ENCODE measurements around the gene FFAR2. TPM values are rescaled to one million over a fixed set of nuclear protein-coding genes. Genes with fewer than 3 reads are reported as not detected.
A peak's percentile ranks its signal among the peaks of the same experiment; 100 is the strongest.

The FFAR2 gene
- total RNA-seq, 1 experiment from 2014 or later = not detected

DNA sequence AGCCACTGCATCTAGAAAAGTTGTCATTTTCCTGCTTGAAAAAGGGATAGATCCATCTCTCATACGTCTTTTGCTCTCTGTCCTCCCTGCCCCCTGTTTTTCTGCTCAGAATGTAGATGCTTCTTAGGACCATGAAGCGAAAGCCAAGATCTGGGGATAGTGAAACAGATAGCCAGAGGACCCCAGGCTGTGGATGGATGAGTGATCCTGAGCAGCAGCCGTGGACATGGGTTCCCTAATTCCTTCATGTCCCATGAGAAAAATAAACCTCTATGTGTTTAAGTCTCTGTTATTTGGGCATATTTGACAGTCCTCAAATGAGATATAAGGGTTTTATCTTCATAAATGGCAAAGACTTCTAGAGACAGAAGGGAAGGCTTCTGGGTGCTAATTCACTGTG is 12.2 kb upstream of the FFAR2 start:
- H3K36me3 ChIP-seq (replicated peaks; ENCODE audit: control insufficient read depth, insufficient read depth, low read length) = no peaks in the 10 kb centered on the region
- no peaks in the 10 kb centered on the region for H3K27me3 ChIP-seq (ENCODE audit: control insufficient read depth, insufficient read depth, low read length)
- no peak for DNase-seq
- no peak overlapping the region for H3K4me3 ChIP-seq (ENCODE audit: insufficient read depth, low read depth, low read length)

DNA sequence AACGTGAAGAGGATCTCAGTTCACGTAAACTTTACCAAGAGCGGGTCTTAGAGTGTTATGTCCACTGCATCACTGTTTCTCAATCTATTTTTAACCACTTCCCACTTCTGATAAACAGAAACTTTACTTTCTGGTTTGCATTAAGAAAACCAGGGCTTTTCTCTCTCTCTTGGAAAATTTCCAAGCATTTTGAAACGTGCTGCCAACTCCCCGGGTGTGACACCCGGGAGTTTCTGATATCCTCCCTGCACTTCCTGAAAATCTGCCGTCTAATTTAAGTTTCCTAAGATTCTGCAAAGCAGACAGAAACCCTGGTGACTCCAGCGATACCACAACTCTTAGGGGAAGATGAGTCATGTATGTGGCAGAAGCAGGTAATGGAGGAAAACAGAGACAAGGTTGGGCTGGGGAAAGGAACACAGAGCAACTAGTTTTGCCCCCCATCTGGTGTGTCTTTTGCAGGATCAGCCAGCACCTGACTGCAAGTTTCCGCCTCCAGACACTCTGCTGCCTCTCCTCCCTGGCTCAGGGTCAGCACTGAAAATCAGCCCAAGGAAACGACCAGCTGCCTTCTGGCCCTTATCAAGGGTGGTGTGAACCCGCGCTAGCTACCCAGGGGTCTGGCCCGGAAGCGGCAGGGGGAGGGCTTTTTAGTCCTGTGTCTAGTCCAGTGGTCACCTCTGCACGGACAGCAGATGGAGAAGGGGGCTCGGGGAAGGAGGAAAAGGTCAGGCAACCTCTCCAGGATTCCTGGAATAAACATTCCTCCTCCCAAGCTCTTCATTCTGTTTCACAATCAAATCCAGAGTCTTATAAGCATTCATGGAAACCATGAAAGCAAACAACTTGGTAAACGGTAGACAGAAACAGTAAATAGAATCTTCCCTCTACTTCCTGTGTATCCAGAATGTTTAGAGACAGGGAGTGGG is 11.3 kb upstream of the FFAR2 start:
- Histone ChIP-seq H3K4me3 (ENCODE audit: insufficient read depth, low read depth, low read length) (no peak overlapping the region), H3K36me3 (replicated peaks; ENCODE audit: control insufficient read depth, insufficient read depth, low read length) (no peaks in the 10 kb centered on the region), H3K27me3 (ENCODE audit: control insufficient read depth, insufficient read depth, low read length) (no peaks in the 10 kb centered on the region)
- no peak for DNase-seq

- no peaks in the 10 kb centered on the region for H3K27me3 ChIP-seq (ENCODE audit: control insufficient read depth, insufficient read depth, low read length)
- DNase-seq = no peak
- H3K4me3 ChIP-seq (ENCODE audit: insufficient read depth, low read depth, low read length) = no peak overlapping the region
- H3K36me3 ChIP-seq (replicated peaks; ENCODE audit: control insufficient read depth, insufficient read depth, low read length) = no peaks in the 10 kb centered on the region
Observed at GRCh38 chr19:35437406-35437951, 10.6 kb upstream of the FFAR2 start.

GRCh38 chr19:35438096-35438495 is 10.0 kb upstream of the FFAR2 start:
- no peaks in the 10 kb centered on the region for H3K36me3 ChIP-seq (replicated peaks; ENCODE audit: control insufficient read depth, insufficient read depth, low read length)
- H3K27me3 ChIP-seq (ENCODE audit: control insufficient read depth, insufficient read depth, low read length) = no peaks in the 10 kb centered on the region
- H3K4me3 ChIP-seq (ENCODE audit: insufficient read depth, low read depth, low read length) = no peak overlapping the region
- no peak for DNase-seq

DNA sequence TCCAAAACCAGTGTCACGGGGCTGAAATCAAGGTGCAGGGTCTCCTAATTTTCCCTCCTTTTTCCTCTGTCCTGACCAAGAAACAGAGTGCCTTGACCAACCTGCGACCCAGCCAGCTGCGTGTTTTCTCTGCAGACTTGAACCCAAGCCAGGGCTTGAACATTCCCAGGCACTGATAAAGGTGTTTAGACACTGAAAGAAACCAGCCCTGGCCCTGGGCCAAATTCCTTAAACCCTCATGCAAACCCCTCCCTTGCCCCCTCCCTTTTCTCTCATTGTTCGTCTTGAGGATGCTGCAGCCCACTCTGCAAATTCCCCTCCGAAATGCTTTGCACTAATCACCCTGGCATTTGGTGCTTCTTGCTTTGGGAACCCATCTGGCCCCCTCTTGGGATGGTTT is 9.5 kb upstream of the FFAR2 start:
- Histone ChIP-seq H3K27me3 (ENCODE audit: control insufficient read depth, insufficient read depth, low read length) (no peaks in the 10 kb centered on the region), H3K36me3 (replicated peaks; ENCODE audit: control insufficient read depth, insufficient read depth, low read length) (no peaks in the 10 kb centered on the region), H3K4me3 (ENCODE audit: insufficient read depth, low read depth, low read length) (no peak overlapping the region)
- DNase-seq = no peak

DNA sequence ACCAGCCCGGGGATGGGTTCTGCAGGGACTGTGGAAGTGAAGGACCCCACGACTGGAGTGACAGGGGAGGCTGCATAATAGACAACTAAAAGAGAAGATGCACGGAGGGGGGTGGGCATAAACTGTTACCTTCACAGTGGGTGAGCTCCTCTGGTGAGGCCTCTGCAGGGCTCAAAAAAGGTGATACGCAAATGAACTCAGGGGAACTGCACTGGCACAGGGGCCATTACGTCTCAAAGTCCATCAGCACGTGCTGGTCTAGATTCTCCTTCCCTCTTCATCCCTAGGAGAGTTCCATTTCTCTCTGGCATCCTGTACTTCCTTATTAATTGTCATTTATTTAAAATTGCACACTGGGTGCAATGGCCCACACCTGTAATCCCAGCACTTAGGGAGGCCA is 8.1 kb upstream of the FFAR2 start:
- no peak overlapping the region for H3K4me3 ChIP-seq (ENCODE audit: insufficient read depth, low read depth, low read length)
- no peak for DNase-seq
- H3K36me3 ChIP-seq (replicated peaks; ENCODE audit: control insufficient read depth, insufficient read depth, low read length) = no peaks in the 10 kb centered on the region
- no peaks in the 10 kb centered on the region for H3K27me3 ChIP-seq (ENCODE audit: control insufficient read depth, insufficient read depth, low read length)

DNA sequence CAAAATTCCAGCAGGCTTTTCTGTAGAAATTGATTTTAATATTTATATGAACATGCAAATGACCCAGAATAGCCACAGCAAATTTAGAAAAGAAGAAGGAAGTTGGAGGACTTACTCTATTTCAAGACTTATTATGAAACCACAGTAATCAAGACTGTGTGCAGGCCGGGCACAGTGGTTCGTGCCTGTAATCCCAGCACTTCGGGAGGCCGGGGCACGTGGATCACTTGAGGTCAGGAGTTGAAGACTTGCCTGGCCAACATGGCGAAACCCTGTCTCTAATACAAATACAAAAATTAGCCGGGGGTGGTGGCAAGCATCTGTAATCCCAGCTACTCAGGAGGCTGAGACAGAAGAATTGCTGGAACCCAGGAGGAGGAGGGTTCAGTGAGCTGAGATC is 6.0 kb upstream of the FFAR2 start:
- no peaks in the 10 kb centered on the region for H3K27me3 ChIP-seq (ENCODE audit: control insufficient read depth, insufficient read depth, low read length)
- H3K36me3 ChIP-seq (replicated peaks; ENCODE audit: control insufficient read depth, insufficient read depth, low read length) = no peaks in the 10 kb centered on the region
- H3K4me3 ChIP-seq (ENCODE audit: insufficient read depth, low read depth, low read length) = no peak overlapping the region
- DNase-seq = no peak

DNA sequence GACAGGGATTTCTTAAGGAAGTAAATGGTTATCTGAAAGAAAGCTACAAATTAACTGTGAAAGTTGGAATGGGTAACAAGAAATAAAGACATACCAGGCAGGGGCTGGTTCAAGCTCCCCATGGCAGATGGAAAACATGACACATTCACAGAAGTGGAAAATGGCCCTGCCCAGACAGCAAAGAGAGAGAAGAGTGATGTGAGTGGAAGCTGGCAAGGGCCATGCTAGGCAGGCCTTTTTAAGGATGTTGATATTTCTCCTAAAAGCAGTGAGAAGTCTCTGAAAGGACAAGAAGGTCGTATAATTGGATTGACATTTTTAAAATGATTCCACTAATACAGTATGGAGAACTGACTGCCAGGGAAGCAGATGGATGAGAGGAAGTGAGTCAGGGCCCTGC is 3.3 kb upstream of the FFAR2 start:
- no peak overlapping the region for H3K4me3 ChIP-seq (ENCODE audit: insufficient read depth, low read depth, low read length)
- DNase-seq = no peak
- no peaks in the 10 kb centered on the region for H3K27me3 ChIP-seq (ENCODE audit: control insufficient read depth, insufficient read depth, low read length)
- H3K36me3 ChIP-seq (replicated peaks; ENCODE audit: control insufficient read depth, insufficient read depth, low read length) = no peaks in the 10 kb centered on the region

DNA sequence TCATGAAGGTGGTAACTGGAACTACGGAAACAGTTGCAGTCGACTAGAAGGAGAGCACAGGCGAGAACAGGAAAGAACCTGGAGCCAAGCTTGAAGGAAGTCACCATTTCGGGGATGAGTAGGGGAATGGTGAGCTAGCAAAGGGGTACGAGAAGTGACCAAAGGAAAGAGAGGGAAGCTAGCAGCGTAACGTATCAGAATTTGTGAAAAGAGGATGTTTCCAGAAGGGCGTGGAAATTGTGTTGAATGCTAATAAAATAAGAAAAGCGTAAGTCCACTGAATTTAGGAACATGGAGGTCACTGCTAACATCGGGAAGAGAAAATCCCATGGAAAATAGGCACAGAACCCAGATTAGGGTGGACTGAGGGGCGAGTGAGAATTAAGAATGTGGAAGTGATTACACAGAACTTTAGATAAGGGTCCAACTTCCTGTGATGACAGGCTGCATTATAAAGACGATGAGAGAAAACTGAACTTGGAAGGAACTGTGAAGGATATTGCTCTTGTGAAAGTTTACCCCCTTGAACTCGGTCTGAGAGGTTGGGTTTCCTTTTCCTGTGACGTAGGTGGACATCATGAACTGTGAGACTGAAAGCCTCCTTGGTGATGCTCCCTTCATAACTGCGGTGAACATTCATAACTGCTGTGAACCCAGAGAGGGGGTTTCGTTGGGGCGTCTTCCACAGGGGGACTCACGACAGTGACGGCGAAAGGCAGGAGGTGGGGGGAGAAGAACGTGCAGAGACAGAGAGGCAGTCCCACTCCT is 2.0 kb upstream of the FFAR2 start:
- no peak for DNase-seq
- H3K36me3 ChIP-seq (replicated peaks; ENCODE audit: control insufficient read depth, insufficient read depth, low read length) = no peaks in the 10 kb centered on the region
- no peaks in the 10 kb centered on the region for H3K27me3 ChIP-seq (ENCODE audit: control insufficient read depth, insufficient read depth, low read length)
- no peak overlapping the region for H3K4me3 ChIP-seq (ENCODE audit: insufficient read depth, low read depth, low read length)

GRCh38 chr19:35449359-35450043 is 1.4 kb downstream of the FFAR2 start:
- Histone ChIP-seq H3K36me3 (replicated peaks; ENCODE audit: control insufficient read depth, insufficient read depth, low read length) (no peaks in the 10 kb centered on the region), H3K4me3 (ENCODE audit: insufficient read depth, low read depth, low read length) (no peak overlapping the region), H3K27me3 (ENCODE audit: control insufficient read depth, insufficient read depth, low read length) (no peaks in the 10 kb centered on the region)
- peak; percentile 47 for DNase-seq

- DNase-seq = no peak
- no peaks in the 10 kb centered on the region for H3K27me3 ChIP-seq (ENCODE audit: control insufficient read depth, insufficient read depth, low read length)
- no peaks in the 10 kb centered on the region for H3K36me3 ChIP-seq (replicated peaks; ENCODE audit: control insufficient read depth, insufficient read depth, low read length)
- H3K4me3 ChIP-seq (ENCODE audit: insufficient read depth, low read depth, low read length) = no peak overlapping the region
Observed at GRCh38 chr19:35451338-35452096, 3.5 kb downstream of the FFAR2 start.

GRCh38 chr19:35454663-35455062 is 6.6 kb downstream of the FFAR2 start:
- Histone ChIP-seq H3K27me3 (ENCODE audit: control insufficient read depth, insufficient read depth, low read length) (no peaks in the 10 kb centered on the region), H3K4me3 (ENCODE audit: insufficient read depth, low read depth, low read length) (no peak overlapping the region), H3K36me3 (replicated peaks; ENCODE audit: control insufficient read depth, insufficient read depth, low read length) (no peaks in the 10 kb centered on the region)
- DNase-seq = no peak

DNA sequence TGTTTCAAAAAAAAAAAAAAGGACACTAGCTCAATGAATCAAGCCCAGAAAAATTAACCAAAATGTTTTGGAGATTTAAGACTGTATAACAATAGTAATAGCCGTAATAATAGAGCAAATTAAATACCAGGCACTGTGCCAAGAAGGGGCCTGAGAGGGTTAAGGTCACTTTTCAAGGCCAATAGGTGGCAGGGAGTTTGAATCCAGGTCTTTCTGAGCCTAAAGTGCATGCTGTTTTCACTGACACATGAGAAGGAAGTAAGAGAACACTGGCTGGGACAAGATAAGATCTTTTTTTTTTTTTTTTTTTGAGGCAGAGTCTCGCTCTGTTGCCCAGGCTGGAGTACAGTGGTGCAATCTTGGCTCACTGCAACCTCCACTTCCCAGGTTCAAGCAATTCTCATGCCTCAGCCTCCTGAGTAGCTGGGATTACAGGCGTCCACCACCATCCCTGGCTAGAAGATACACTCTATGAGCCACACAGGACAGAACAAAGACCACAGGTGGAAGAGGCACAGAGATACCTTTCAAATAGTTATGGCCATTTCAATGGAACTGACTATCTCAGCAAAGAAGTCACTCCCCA is 7.7 kb downstream of the FFAR2 start:
- H3K27me3 ChIP-seq (ENCODE audit: control insufficient read depth, insufficient read depth, low read length) = no peaks in the 10 kb centered on the region
- H3K36me3 ChIP-seq (replicated peaks; ENCODE audit: control insufficient read depth, insufficient read depth, low read length) = no peaks in the 10 kb centered on the region
- no peak overlapping the region for H3K4me3 ChIP-seq (ENCODE audit: insufficient read depth, low read depth, low read length)
- DNase-seq = no peak

DNA sequence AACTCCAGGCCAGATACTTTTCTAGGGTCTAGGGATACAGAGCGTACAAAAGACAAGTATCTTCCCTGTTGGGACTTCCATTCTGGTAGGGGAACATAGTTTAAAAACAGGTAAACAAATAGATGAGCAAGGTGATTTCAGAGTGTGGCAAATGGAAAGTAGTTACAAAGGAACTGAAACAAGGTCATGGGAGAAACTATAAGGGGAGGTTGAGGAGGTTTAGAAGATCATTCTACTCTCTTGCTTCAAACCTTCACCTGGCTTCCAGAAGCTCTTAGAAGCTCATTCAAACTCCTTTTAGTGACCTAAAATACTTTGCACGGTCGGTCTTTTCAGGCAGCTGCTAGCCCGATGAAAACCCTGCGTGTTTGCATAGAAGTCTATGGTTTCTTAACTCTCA is 9.1 kb downstream of the FFAR2 start:
- H3K27me3 ChIP-seq (ENCODE audit: control insufficient read depth, insufficient read depth, low read length) = no peaks in the 10 kb centered on the region
- no peak for DNase-seq
- no peaks in the 10 kb centered on the region for H3K36me3 ChIP-seq (replicated peaks; ENCODE audit: control insufficient read depth, insufficient read depth, low read length)
- H3K4me3 ChIP-seq (ENCODE audit: insufficient read depth, low read depth, low read length) = no peak overlapping the region

Measured in H7 (cell line).